ENCODE results near the gene PITPNC1. TPM values are rescaled to one million over a fixed set of nuclear protein-coding genes. Genes with fewer than 3 reads are reported as not detected.

Gene PITPNC1
- total and polyA plus RNA-seq, 2 of the 13 experiments (the other 11 are each of a cell fraction or from before 2014, with no cell fraction given) = 4.1 to 5.7 TPM

DNA sequence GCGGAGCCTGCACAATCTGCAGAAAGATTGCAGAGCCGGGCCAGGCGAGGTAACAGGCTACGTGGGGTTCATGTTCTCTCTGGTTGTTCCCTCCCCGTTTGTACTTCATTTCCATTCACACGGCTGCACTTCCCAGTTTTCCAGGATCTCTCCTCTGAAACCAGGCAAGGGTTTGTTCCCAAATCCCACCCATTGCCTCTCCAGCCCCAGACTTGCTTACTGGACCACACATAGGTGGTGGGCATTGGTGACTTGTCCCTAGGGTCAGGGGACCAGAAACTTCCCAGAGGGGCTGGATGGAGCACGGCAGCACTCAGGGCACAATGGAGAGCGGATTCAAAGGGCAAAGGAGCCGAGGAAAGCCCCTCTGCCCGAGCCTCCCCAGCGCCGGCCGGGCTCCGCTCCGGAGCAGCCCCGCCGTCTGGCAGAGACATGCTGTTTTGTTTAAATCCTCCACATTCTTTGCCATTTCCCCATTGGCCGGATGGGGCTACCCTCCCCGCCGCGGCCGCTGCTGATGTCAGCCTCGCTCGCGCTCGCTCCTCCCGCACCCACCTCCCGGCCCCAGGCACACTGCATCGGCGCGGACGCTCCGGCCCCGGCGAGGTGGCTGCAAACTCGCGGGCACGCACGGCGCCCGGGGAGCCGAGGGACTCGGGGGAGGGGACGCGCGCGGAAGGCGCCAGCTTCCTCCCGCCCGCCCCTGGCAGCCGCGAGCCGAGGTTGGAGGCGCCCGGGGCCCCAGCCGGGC is at the start of gene PITPNC1 (continued):
- TF ChIP-seq ZNF530 (CRISPR knock-in tag; IDR thresholded peaks at IDR 0.05; ENCODE audit: low read depth) (no peak), ZNF781 (CRISPR knock-in tag; IDR thresholded peaks at IDR 0.05; ENCODE audit: borderline replicate concordance, not compliant biosample characterization) (no peak), REXO4 (CRISPR knock-in tag; IDR thresholded peaks at IDR 0.05; ENCODE audit: borderline replicate concordance) (no peak), NCOA5 (CRISPR knock-in tag; IDR thresholded peaks at IDR 0.05) (no peak), ZBTB14 (CRISPR knock-in tag; IDR thresholded peaks at IDR 0.05) (no peak; the same call in 1 of the 2 replicates), FOSL2 (CRISPR knock-in tag; IDR thresholded peaks at IDR 0.05) (peak; percentile 22; the same call in 1 of the 2 replicates), ZNF205 (CRISPR knock-in tag; IDR thresholded peaks at IDR 0.05) (peak; percentile 57; the same call in 1 of the 2 replicates), XBP1 (CRISPR knock-in tag; IDR thresholded peaks at IDR 0.05) (no peak), SP140L (CRISPR knock-in tag; IDR thresholded peaks at IDR 0.05; ENCODE audit: borderline replicate concordance) (no peak), ZNF772 (CRISPR knock-in tag; IDR thresholded peaks at IDR 0.05) (peak; percentile 86; the same call in 1 of the 2 replicates), TAF1 (CRISPR knock-in tag; IDR thresholded peaks at IDR 0.05) (peak; percentile 53; the same call in 1 of the 2 replicates), SNAPC2 (CRISPR knock-in tag; IDR thresholded peaks at IDR 0.05) (no peak), ZNF709 (CRISPR knock-in tag; IDR thresholded peaks at IDR 0.05) (no peak), ZMYM2 (CRISPR knock-in tag; IDR thresholded peaks at IDR 0.05) (no peak), DNMT1 (CRISPR knock-in tag; IDR thresholded peaks at IDR 0.05) (0 out of 2 replicates have a peak, but pooled peaks have one; percentile 64), ARNT (IDR thresholded peaks at IDR 0.05) (no peak), POLR2AphosphoS5 (IDR thresholded peaks at IDR 0.05; ENCODE audit: low read depth, low read length) (no peak), ZNF713 (CRISPR knock-in tag; IDR thresholded peaks at IDR 0.05) (no peak), ZNF263 (CRISPR knock-in tag; IDR thresholded peaks at IDR 0.05) (peak; percentile 88), NFE2 (CRISPR knock-in tag; IDR thresholded peaks at IDR 0.05) (no peak), ZNF17 (CRISPR knock-in tag; IDR thresholded peaks at IDR 0.05) (no peak), ZSCAN29 (CRISPR knock-in tag; conservative IDR thresholded peaks at IDR 0.05) (no peak; the same call in 1 of the 2 replicates), ZNF282 (IDR thresholded peaks at IDR 0.05; ENCODE audit: partially characterized antibody) (no peak), MED1 (CRISPR knock-in tag; IDR thresholded peaks at IDR 0.05) (no peak; the same call in 1 of the 2 replicates), MAX (IDR thresholded peaks at IDR 0.05) (peak; percentile 65), SIX1 (CRISPR knock-in tag; IDR thresholded peaks at IDR 0.05; ENCODE audit: borderline replicate concordance) (no peak), ZKSCAN5 (CRISPR knock-in tag; IDR thresholded peaks at IDR 0.05) (no peak), RBAK (CRISPR knock-in tag; IDR thresholded peaks at IDR 0.05) (no peak), TERF1 (CRISPR knock-in tag; IDR thresholded peaks at IDR 0.05) (no peak), ZNF792 (CRISPR knock-in tag; IDR thresholded peaks at IDR 0.05) (peak; percentile 44; the same call in 1 of the 2 replicates), ZNF501 (CRISPR knock-in tag; IDR thresholded peaks at IDR 0.05) (peak; percentile 50; the same call in 1 of the 2 replicates)
- TF ChIP-seq, protein P1, sequence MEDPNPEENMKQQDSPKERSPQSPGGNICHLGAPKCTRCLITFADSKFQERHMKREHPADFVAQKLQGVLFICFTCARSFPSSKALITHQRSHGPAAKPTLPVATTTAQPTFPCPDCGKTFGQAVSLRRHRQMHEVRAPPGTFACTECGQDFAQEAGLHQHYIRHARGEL (CRISPR knock-in tag; IDR thresholded peaks at IDR 0.05) = no peak
